Neural cell (in vitro differentiated cells): ENCODE data around the gene CNST. TPM values are rescaled to one million over a fixed set of nuclear protein-coding genes. Genes with fewer than 3 reads are reported as not detected.

Experiments
- H2AFZ ChIP-seq: fragments of 200-600, 300-800 bp; sonication (generic), shearing (Covaris generic); 2 replicates; pipeline ENCODE4 v1.6.0; 2014; ENCODE audit warnings: low read depth, mild to moderate bottlenecking, antibody characterized with exemption, low read length, moderate library complexity
- H3F3A ChIP-seq: fragments of 200-600 bp; shearing (Covaris generic); 2 replicates; pipeline ENCODE4 v1.6.1; 2016; ENCODE audit warnings: mild to moderate bottlenecking, moderate library complexity, mixed read lengths, antibody characterized with exemption, low read length; ENCODE audit not compliant: insufficient read depth, poor library complexity, severe bottlenecking
- H3K27ac ChIP-seq: fragments of 200-600, 300-800 bp; sonication (generic), shearing (Covaris generic); 2 replicates; pipeline ENCODE4 v1.5.1; 2014; ENCODE audit warnings: mild to moderate bottlenecking, low read length, moderate library complexity
- H3K27me3 ChIP-seq: fragments of 300-800, 200-600 bp; sonication (generic), shearing (Covaris generic); 2 replicates; pipeline ENCODE4 v1.6.0; 2014; ENCODE audit warnings: mild to moderate bottlenecking, low read depth, low read length, moderate library complexity; ENCODE audit not compliant: insufficient read depth
- H3K36me3 ChIP-seq: fragments of 300-800, 200-600 bp; sonication (generic), shearing (Covaris generic); 2 replicates; pipeline ENCODE4 v1.5.1; 2014; ENCODE audit warnings: mild to moderate bottlenecking, antibody characterized with exemption, low read length, moderate library complexity; ENCODE audit not compliant: insufficient read depth
- H3K4me2 ChIP-seq: fragments of 300-800, 200-600 bp; sonication (generic), shearing (Covaris generic); 2 replicates; pipeline ENCODE4 v1.6.0; 2014; ENCODE audit warnings: mild to moderate bottlenecking, low read length
- H3K4me3 ChIP-seq: fragments of 300-800, 200-600 bp; sonication (generic), shearing (Covaris generic); 2 replicates; pipeline ENCODE4 v1.5.1; 2014; ENCODE audit warnings: mild to moderate bottlenecking, low read length, moderate library complexity
- H3K79me2 ChIP-seq: fragments of 200-600 bp; shearing (Covaris generic); replicated peaks from 2 replicates; pipeline ENCODE4 v1.6.0; 2014; ENCODE audit warnings: mild to moderate bottlenecking, low read length, moderate library complexity; ENCODE audit not compliant: insufficient read depth
- H3K9ac ChIP-seq: fragments of 300-800, 200-600 bp; sonication (generic), shearing (Covaris generic); 2 replicates; pipeline ENCODE4 v1.6.1; 2016; ENCODE audit warnings: mild to moderate bottlenecking, low read length, mixed read lengths
- H3K9me2 ChIP-seq: fragments of 200-600 bp; shearing (Covaris generic); 2 replicates; pipeline ENCODE4 v1.6.1; 2016; ENCODE audit warnings: mild to moderate bottlenecking, low read length, mixed read lengths; ENCODE audit not compliant: insufficient read depth
- H3K9me3 ChIP-seq: fragments of 200-600, 300-800 bp; sonication (generic), shearing (Covaris generic); 2 replicates; pipeline ENCODE4 v1.6.1; 2016; ENCODE audit warnings: mild to moderate bottlenecking, mixed run types, low read length, moderate library complexity, mixed read lengths
- H4K20me1 ChIP-seq: fragments of 200-600 bp; shearing (Covaris generic); 2 replicates; pipeline ENCODE4 v1.6.1; 2016; ENCODE audit warnings: mild to moderate bottlenecking, mixed run types; ENCODE audit not compliant: insufficient read depth
- EP300 ChIP-seq: fragments of 450-650 bp; conservative IDR thresholded peaks from 2 replicates; pipeline ENCODE4 v1.6.1; 2014; ENCODE audit warnings: antibody characterized with exemption, mild to moderate bottlenecking, moderate library complexity; ENCODE audit not compliant: poor library complexity, severe bottlenecking
- EZH2 ChIP-seq: fragments of 200-600, 300-800 bp; shearing (Covaris generic), sonication (generic); IDR thresholded peaks from 2 replicates; pipeline ENCODE4 v1.6.1; 2014; ENCODE audit warnings: antibody characterized with exemption, low read length, borderline replicate concordance, mild to moderate bottlenecking; ENCODE audit not compliant: insufficient read depth, poor library complexity, severe bottlenecking
- MXI1 ChIP-seq: fragments of 450-650 bp; conservative IDR thresholded peaks from 2 replicates; pipeline ENCODE4 v1.6.1; 2014; ENCODE audit warnings: antibody characterized with exemption, mild to moderate bottlenecking; ENCODE audit not compliant: poor library complexity, severe bottlenecking
- POLR2AphosphoS5 ChIP-seq: IDR thresholded peaks from 2 replicates; pipeline ENCODE4 v1.6.1; 2012
- RAD21 ChIP-seq: fragments of 450-650 bp; conservative IDR thresholded peaks from 2 replicates; pipeline ENCODE4 v1.6.1; 2014; ENCODE audit warnings: antibody characterized with exemption, mild to moderate bottlenecking, moderate library complexity
- SMC3 ChIP-seq: fragments of 450-650 bp; conservative IDR thresholded peaks from 2 replicates; pipeline ENCODE4 v1.6.1; 2014; ENCODE audit warnings: antibody characterized with exemption, mild to moderate bottlenecking, moderate library complexity; ENCODE audit not compliant: poor library complexity
- TAF1 ChIP-seq: IDR thresholded peaks from 2 replicates; pipeline ENCODE4 v1.6.1; 2012; ENCODE audit warnings: low read depth
- polyA plus RNA-seq: library from polyadenylated mRNA; depleted of rRNA; stranded (reverse); fragments of >200 nt; gene quantifications from 2 replicates; pipeline ENCODE4 v1.2.3, GENCODE V29; 2014
- TF ChIP-seq, protein P1 (sequence below): IDR thresholded peaks from 2 replicates; pipeline ENCODE4 v1.6.1; 2012; ENCODE audit warnings: borderline replicate concordance
- TF ChIP-seq, protein P2 (sequence below): fragments of 450-650 bp; IDR thresholded peaks from 2 replicates; pipeline ENCODE4 v1.5.1; 2014; ENCODE audit warnings: antibody characterized with exemption, mild to moderate bottlenecking, moderate library complexity; ENCODE audit not compliant: poor library complexity, severe bottlenecking

Gene CNST
- polyA plus RNA-seq, 1 donor from 2014 or later = 26.3 TPM

DNA sequence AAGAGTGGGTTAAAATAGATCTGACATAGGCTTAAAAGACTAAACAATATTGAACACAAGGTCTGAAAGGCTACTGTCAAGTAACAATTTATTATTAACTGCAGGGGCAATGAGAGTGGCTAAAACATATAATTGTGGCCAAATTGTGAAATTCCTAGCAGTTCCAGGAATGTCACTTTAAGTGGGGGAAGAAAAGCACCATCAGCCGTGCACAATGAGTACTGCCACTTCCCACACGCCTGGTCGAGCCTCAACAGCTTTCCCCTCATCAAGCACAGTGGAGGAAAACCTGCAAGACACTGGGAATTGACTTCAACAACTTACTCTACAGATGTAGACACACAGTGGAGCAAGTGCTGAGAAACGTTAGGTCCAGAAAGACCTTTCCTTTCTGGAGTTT lies 16.6 kb upstream of the CNST start:
- TF ChIP-seq TAF1 = no peak
- no peak for TF ChIP-seq MXI1
- no peak for TF ChIP-seq POLR2AphosphoS5
- TF ChIP-seq, protein P1, sequence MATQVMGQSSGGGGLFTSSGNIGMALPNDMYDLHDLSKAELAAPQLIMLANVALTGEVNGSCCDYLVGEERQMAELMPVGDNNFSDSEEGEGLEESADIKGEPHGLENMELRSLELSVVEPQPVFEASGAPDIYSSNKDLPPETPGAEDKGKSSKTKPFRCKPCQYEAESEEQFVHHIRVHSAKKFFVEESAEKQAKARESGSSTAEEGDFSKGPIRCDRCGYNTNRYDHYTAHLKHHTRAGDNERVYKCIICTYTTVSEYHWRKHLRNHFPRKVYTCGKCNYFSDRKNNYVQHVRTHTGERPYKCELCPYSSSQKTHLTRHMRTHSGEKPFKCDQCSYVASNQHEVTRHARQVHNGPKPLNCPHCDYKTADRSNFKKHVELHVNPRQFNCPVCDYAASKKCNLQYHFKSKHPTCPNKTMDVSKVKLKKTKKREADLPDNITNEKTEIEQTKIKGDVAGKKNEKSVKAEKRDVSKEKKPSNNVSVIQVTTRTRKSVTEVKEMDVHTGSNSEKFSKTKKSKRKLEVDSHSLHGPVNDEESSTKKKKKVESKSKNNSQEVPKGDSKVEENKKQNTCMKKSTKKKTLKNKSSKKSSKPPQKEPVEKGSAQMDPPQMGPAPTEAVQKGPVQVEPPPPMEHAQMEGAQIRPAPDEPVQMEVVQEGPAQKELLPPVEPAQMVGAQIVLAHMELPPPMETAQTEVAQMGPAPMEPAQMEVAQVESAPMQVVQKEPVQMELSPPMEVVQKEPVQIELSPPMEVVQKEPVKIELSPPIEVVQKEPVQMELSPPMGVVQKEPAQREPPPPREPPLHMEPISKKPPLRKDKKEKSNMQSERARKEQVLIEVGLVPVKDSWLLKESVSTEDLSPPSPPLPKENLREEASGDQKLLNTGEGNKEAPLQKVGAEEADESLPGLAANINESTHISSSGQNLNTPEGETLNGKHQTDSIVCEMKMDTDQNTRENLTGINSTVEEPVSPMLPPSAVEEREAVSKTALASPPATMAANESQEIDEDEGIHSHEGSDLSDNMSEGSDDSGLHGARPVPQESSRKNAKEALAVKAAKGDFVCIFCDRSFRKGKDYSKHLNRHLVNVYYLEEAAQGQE = no peak
- no peak for TF ChIP-seq SMC3
- no peaks in the 10 kb centered on the region for H4K20me1 ChIP-seq
- H3K4me2 ChIP-seq = no peak overlapping the region
- H3F3A ChIP-seq = no peaks in the 10 kb centered on the region
- no peak overlapping the region for H3K4me3 ChIP-seq
- H2AFZ ChIP-seq = no peak overlapping the region
- no peaks in the 10 kb centered on the region for H3K27me3 ChIP-seq
- no peaks in the 10 kb centered on the region for H3K36me3 ChIP-seq
- no peaks in the 10 kb centered on the region for H3K9me2 ChIP-seq
- no peak overlapping the region for H3K27ac ChIP-seq
- H3K79me2 ChIP-seq = no peaks in the 10 kb centered on the region
- H3K9ac ChIP-seq = no peak overlapping the region
- no peaks in the 10 kb centered on the region for H3K9me3 ChIP-seq

DNA sequence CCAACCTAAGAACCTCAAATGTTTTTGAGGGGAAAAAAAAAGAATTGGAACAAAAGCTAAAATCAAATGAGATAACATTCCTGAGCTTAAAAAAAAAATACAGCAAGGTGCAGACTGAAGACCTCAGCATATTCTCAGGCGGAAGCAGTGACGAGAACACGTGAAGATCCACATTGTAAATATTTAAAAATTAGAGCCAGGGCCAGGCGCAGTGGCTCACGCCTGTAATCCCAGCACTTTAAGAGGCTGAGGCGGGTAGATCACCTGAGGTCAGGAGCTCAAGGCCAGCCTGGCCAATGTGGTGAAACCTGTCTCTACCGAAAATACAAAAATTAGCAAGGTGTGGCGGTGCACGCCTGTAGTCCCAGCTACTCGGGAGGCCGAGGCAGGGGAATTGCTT lies 15.9 kb upstream of the CNST start:
- no peak overlapping the region for H3K4me2 ChIP-seq
- H3K4me3 ChIP-seq = no peak overlapping the region
- H3K9ac ChIP-seq = no peak overlapping the region
- no peaks in the 10 kb centered on the region for H3K9me3 ChIP-seq
- no peak overlapping the region for H3K27ac ChIP-seq
- H4K20me1 ChIP-seq = no peaks in the 10 kb centered on the region
- H2AFZ ChIP-seq = no peak overlapping the region
- no peaks in the 10 kb centered on the region for H3K79me2 ChIP-seq
- no peaks in the 10 kb centered on the region for H3K9me2 ChIP-seq
- H3K36me3 ChIP-seq = no peaks in the 10 kb centered on the region
- H3F3A ChIP-seq = no peaks in the 10 kb centered on the region
- no peaks in the 10 kb centered on the region for H3K27me3 ChIP-seq
- TF ChIP-seq MXI1 (no peak), POLR2AphosphoS5 (no peak), TAF1 (no peak), EP300 (no peak), EZH2 (no peak), RAD21 (no peak), SMC3 (no peak)
- TF ChIP-seq, protein P1 = no peak
- TF ChIP-seq, protein P2, sequence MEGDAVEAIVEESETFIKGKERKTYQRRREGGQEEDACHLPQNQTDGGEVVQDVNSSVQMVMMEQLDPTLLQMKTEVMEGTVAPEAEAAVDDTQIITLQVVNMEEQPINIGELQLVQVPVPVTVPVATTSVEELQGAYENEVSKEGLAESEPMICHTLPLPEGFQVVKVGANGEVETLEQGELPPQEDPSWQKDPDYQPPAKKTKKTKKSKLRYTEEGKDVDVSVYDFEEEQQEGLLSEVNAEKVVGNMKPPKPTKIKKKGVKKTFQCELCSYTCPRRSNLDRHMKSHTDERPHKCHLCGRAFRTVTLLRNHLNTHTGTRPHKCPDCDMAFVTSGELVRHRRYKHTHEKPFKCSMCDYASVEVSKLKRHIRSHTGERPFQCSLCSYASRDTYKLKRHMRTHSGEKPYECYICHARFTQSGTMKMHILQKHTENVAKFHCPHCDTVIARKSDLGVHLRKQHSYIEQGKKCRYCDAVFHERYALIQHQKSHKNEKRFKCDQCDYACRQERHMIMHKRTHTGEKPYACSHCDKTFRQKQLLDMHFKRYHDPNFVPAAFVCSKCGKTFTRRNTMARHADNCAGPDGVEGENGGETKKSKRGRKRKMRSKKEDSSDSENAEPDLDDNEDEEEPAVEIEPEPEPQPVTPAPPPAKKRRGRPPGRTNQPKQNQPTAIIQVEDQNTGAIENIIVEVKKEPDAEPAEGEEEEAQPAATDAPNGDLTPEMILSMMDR = no peak
